Smooth muscle cell (in vitro differentiated cells): ENCODE results near the gene HDAC10. TPM values are rescaled to one million over a fixed set of nuclear protein-coding genes. Genes with fewer than 3 reads are reported as not detected.

Source experiments
- DNase-seq: peaks from one replicate; lab custom pipeline; 2025; ENCODE audit not compliant: unreplicated experiment; lab: John Stamatoyannopoulos, UW
- H2AFZ ChIP-seq: fragments of 200-600 bp; sonication (generic); 2 replicates; pipeline ENCODE4 v1.6.0; 2016; ENCODE audit warnings: antibody characterized with exemption, low read depth, mild to moderate bottlenecking
- H3F3A ChIP-seq: fragments of 200-600 bp; sonication (generic); 2 replicates; pipeline ENCODE4 v1.6.0; 2017; ENCODE audit warnings: antibody characterized with exemption, low read depth
- H3K27ac ChIP-seq: fragments of 200-600 bp; sonication (generic); 2 replicates; pipeline ENCODE4 v1.5.1; 2016; ENCODE audit warnings: low read depth, mild to moderate bottlenecking
- H3K27me3 ChIP-seq: fragments of 200-600 bp; sonication (generic); 2 replicates; pipeline ENCODE4 v1.6.1; 2016; ENCODE audit warnings: low read depth, mild to moderate bottlenecking
- H3K36me3 ChIP-seq: fragments of 200-600 bp; sonication (generic); 2 replicates; pipeline ENCODE4 v1.5.1; 2016; ENCODE audit warnings: low read depth
- H3K4me1 ChIP-seq: fragments of 200-600 bp; sonication (generic); 2 replicates; pipeline ENCODE4 v1.5.1; 2016; ENCODE audit warnings: low read depth
- H3K4me2 ChIP-seq: fragments of 200-600 bp; sonication (generic); 2 replicates; pipeline ENCODE4 v1.6.0; 2016; ENCODE audit warnings: mild to moderate bottlenecking
- H3K4me3 ChIP-seq: fragments of 200-600 bp; sonication (generic); 2 replicates; pipeline ENCODE4 v1.5.1; 2016; ENCODE audit warnings: mild to moderate bottlenecking
- H3K79me2 ChIP-seq: fragments of 200-600 bp; sonication (generic); 2 replicates; pipeline ENCODE4 v1.6.0; 2016; ENCODE audit warnings: low read depth, mild to moderate bottlenecking
- H3K9ac ChIP-seq: fragments of 200-600 bp; sonication (generic); 2 replicates; pipeline ENCODE4 v1.6.0; 2016; ENCODE audit warnings: low read depth
- H3K9me3 ChIP-seq: fragments of 200-600 bp; sonication (generic); replicated peaks from 2 replicates; pipeline ENCODE4 v1.5.1; 2016; ENCODE audit warnings: low read depth
- H4K20me1 ChIP-seq: fragments of 200-600 bp; sonication (generic); 2 replicates; pipeline ENCODE4 v1.6.0; 2016; ENCODE audit warnings: low read depth
- CTCF ChIP-seq: fragments of 200-600 bp; sonication (generic); IDR thresholded peaks from 2 replicates; pipeline ENCODE4 v1.5.1; 2017; ENCODE audit warnings: borderline replicate concordance, mild to moderate bottlenecking, antibody characterized with exemption; ENCODE audit not compliant: insufficient read depth, poor library complexity, severe bottlenecking
- WGBS: methylation state at CpG from one replicate; pipeline ENCODE4 v1.1.7; 2016; ENCODE audit warnings: low lambda C conversion rate; 5-methylcytosine and 5-hydroxymethylcytosine counted together
- polyA plus RNA-seq: library from polyadenylated mRNA; unstranded; fragments of >200 nt; fragmentation: Nextera tagmentation; extraction: Ambion mirVana; gene quantifications from 2 replicates; pipeline ENCODE4 v1.2.1, GENCODE V29; 2016
- total RNA-seq: library from RNA; depleted of rRNA; stranded (reverse); fragments of >200 nt; gene quantifications from 2 replicates; pipeline ENCODE4 v1.2.3, GENCODE V29; 2014

HDAC10 gene
- total and polyA plus RNA-seq, 2 experiments from 2014 or later: 9.5 to 15.7 TPM

- 91% methylated on average over 31 of the region's 31 CpGs for WGBS
- Histone ChIP-seq H3K27me3 (no peaks in the 10 kb centered on the region), H3K36me3 (no peaks in the 10 kb centered on the region), H3K79me2 (peaks cover 38% of the 10 kb centered on the region), H2AFZ (no peak overlapping the region), H3K27ac (no peak overlapping the region), H4K20me1 (peaks cover 100% of the 10 kb centered on the region), H3K9me3 (no peaks in the 10 kb centered on the region), H3K4me1 (no peaks in the 10 kb centered on the region), H3F3A (peaks cover 4% of the 10 kb centered on the region), H3K4me3 (no peak overlapping the region), H3K4me2 (no peak overlapping the region), H3K9ac (no peak overlapping the region)
- TF ChIP-seq CTCF: no peak
- DNase-seq: no peak
These were observed 41.8 kb downstream of the HDAC10 start for GRCh38 chr22:50208939-50209892.

DNA sequence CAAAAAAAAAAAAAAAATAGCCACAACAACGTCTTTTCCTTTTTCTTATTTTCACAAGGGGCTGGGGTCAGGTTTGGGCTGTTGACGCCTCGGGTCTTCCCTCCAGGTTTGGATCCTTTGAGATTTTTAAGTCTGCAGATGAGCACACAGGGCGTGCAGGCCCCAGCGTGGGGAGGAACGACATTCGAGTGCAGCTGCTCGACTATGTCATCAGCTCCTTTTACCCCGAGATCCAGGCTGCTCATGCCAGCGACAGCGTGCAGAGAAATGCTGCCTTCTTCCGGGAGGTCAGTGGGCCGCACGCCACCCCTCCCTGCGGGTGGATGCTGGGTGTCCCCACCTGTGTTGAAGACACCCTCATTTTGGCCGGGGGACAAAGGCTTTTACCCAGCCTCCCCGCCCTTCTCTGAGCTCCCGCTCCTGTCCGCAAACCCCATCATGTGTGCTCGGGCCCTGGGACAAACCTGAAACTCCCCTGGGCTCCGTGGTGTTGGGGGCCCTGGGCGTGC lies 42.6 kb downstream of the HDAC10 start:
- H4K20me1 ChIP-seq: peaks cover 100% of the 10 kb centered on the region
- H3K36me3 ChIP-seq: no peaks in the 10 kb centered on the region
- H3F3A ChIP-seq: peaks cover 4% of the 10 kb centered on the region
- peaks cover 38% of the 10 kb centered on the region for H3K79me2 ChIP-seq
- no peak for TF ChIP-seq CTCF
- H3K27ac ChIP-seq: no peak overlapping the region
- no peak overlapping the region for H3K9ac ChIP-seq
- no peak overlapping the region for H3K4me2 ChIP-seq
- H3K27me3 ChIP-seq: no peaks in the 10 kb centered on the region
- H3K4me3 ChIP-seq: no peak overlapping the region
- DNase-seq: no peak
- 98% methylated on average over 22 of the region's 22 CpGs for WGBS
- no peak overlapping the region for H2AFZ ChIP-seq
- no peaks in the 10 kb centered on the region for H3K9me3 ChIP-seq
- no peaks in the 10 kb centered on the region for H3K4me1 ChIP-seq

GRCh38 chr22:50207383-50208140 lies 43.5 kb downstream of the HDAC10 start:
- no peak overlapping the region for H2AFZ ChIP-seq
- peaks cover 99% of the 10 kb centered on the region for H4K20me1 ChIP-seq
- H3K9me3 ChIP-seq: no peaks in the 10 kb centered on the region
- no peak overlapping the region for H3K27ac ChIP-seq
- DNase-seq: no peak
- H3K4me2 ChIP-seq: no peak overlapping the region
- 88% methylated on average over 23 of the region's 23 CpGs for WGBS
- H3K9ac ChIP-seq: no peak overlapping the region
- H3K36me3 ChIP-seq: no peaks in the 10 kb centered on the region
- peaks cover 38% of the 10 kb centered on the region for H3K79me2 ChIP-seq
- no peaks in the 10 kb centered on the region for H3K27me3 ChIP-seq
- no peak overlapping the region for H3K4me3 ChIP-seq
- no peak for TF ChIP-seq CTCF
- no peaks in the 10 kb centered on the region for H3K4me1 ChIP-seq
- H3F3A ChIP-seq: peaks cover 4% of the 10 kb centered on the region
